Measurements from ENCODE around the gene OR3A2.

DNA sequence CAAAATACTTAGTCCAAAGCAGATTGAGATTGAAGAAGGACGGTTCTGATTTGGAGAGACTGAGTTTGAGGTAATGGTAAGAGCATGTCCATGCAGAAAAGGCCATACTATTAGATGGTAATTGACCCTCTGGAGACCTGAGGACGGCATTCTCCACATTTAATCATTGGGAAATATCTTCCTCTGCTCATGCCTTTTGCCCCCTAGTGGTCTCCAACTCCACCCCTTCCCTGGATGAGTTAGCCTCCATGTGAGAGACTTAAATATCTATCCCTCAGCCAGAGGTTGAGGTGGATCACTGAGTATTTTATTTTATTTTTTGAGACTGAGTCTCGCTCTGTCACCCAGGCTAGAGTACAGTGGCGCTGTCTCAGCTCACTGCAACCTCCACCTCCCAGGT, 77.5 kb downstream of the OR3A2 start:
- TF ChIP-seq EZH2 (IDR thresholded peaks at IDR 0.05): no peak
- TF ChIP-seq, protein P1, sequence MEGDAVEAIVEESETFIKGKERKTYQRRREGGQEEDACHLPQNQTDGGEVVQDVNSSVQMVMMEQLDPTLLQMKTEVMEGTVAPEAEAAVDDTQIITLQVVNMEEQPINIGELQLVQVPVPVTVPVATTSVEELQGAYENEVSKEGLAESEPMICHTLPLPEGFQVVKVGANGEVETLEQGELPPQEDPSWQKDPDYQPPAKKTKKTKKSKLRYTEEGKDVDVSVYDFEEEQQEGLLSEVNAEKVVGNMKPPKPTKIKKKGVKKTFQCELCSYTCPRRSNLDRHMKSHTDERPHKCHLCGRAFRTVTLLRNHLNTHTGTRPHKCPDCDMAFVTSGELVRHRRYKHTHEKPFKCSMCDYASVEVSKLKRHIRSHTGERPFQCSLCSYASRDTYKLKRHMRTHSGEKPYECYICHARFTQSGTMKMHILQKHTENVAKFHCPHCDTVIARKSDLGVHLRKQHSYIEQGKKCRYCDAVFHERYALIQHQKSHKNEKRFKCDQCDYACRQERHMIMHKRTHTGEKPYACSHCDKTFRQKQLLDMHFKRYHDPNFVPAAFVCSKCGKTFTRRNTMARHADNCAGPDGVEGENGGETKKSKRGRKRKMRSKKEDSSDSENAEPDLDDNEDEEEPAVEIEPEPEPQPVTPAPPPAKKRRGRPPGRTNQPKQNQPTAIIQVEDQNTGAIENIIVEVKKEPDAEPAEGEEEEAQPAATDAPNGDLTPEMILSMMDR (IDR thresholded peaks at IDR 0.05): no peak
